ENCODE results near the gene IL31.
"Not testable (repeated sequence)": the region's sequence is repeated elsewhere in the genome, so short reads cannot be mapped to it uniquely, and the experiment has no call there.

Gene IL31

DNA sequence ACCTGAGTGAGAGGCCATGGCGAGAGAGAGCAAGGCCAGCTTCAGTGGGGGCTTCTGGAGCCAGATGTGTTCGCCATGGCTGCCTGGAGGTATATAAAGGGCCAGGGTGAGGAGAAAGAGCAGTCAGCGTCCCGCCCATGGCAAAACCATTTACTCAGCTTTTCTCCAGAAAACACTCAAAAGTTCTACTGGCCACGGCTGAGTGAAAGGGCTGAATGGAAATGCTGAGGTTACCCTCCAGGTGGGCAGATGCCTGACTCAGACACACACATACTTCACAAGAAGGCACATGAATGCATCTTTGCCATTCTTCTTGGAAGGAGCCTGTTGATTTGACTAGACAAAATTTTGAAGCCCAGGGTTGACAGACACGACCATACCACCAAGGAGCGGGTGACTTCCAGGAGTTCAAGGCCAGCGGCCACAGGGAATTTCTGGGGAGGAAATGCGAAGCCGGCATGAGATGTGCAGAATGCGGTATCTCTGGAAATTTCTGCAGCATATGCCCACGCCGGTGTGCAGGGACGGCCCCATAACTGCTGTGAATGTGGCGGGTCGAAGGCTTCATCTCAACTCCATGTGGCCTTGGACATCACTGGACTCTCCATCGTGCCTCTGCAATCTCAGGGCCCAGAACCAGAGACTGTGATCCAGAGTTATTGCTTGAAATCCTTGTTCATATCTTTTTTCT, at the start of gene IL31:
IL31 (minus strand) TSS at position 67 of the 691 bp plus-strand sequence; CDS start at position 18, 49 bp downstream.
- no peak for DNase-seq

DNA sequence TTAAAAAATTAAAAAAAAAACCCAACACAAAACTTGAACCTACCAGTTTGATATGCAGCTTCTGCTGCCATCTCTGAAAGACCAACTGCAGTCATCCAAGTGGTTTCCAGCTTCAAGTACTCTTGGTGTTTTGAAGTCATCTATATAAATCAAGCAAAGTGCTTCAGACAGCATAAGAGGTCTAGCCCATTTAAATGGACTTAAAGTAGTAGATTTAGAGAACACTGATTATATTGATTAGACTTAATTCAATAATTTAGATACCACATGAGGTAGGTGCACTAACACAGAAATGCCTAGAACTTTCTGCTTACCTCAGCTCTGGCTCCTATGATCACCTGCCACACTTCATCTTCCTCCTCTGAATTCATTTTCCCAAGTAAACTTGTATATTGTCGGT, 42.4 kb upstream of the IL31 start:
- DNase-seq: no peak

DNA sequence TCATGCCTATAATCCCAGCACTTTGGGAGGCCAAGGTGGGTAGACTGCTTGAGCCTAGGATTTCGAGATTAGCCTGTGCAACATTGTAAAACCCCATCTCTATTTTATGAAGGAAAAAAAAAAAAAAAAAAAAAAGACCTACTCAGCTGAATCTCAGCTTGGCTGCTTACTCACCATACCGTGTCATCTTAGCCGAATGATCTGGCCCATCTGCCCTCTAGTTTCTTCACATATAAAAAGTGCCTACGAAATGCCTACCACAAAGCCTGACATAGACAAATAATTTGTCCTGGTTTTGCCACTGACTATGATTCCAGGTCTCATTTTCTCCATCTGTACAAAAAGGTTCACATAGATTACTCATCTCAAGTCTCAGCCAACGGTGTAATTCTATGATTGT, 41.8 kb upstream of the IL31 start:
- no peak for DNase-seq

DNA sequence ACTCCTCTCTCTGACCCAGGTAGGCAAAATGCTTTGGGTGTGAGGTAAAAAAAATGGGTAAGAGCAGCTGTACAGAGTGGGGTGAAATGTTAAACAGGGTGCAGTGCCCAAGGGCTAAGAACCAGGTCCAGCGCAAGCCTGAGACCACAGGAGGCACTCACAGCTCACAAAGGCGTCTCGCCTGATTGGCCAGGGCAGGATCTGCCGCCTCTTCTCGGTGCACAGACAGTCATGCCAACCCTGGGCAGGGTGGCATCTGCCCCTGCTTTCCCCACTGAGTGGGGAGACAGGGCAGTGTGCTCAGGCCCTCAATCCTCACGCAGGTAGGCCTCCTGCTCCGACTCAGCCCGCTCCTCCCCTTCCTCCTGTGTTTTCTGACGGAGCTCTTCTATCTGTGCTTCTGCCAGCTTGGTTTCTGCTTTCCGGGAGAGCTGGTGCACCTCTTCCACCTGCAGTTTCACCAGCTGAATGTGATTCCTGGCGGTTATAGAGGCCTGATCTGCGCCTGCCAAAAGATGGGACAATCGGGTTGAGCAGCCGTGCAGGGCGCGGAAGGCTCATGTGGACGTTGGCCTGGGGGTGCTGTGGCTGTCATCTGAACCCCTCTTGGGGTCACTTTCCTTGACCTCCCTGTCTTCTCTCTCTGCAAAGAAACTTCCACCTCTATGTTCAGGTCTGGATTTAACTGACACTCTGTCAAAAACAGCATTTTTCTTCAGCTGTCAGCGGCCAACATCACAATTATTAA, 34.2 kb upstream of the IL31 start:
- DNase-seq: no peak

GRCh38 chr12:122207391-122207790, 33.4 kb upstream of the IL31 start:
- DNase-seq: no peak

- no peak for DNase-seq
These were observed 33.0 kb upstream of the IL31 start for GRCh38 chr12:122206976-122207375.

DNA sequence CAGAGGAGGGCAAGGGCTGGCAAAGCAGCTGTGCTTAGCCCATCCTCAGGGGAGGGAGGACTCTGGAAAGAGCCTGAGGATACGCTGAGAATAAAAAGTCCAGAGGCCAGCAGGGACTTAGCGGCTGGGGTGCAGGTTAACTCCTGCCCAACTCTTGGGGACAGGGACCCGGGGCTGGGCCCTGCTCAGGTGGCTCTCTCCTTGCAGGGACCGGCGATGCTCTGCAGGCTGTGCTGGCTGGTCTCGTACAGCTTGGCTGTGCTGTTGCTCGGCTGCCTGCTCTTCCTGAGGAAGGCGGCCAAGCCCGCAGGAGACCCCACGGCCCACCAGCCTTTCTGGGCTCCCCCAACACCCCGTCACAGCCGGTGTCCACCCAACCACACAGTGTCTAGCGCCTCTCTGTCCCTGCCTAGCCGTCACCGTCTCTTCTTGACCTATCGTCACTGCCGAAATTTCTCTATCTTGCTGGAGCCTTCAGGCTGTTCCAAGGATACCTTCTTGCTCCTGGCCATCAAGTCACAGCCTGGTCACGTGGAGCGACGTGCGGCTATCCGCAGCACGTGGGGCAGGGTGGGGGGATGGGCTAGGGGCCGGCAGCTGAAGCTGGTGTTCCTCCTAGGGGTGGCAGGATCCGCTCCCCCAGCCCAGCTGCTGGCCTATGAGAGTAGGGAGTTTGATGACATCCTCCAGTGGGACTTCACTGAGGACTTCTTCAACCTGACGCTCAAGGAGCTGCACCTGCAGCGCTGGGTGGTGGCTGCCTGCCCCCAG, 32.3 kb upstream of the IL31 start:
- no peak for DNase-seq

DNA sequence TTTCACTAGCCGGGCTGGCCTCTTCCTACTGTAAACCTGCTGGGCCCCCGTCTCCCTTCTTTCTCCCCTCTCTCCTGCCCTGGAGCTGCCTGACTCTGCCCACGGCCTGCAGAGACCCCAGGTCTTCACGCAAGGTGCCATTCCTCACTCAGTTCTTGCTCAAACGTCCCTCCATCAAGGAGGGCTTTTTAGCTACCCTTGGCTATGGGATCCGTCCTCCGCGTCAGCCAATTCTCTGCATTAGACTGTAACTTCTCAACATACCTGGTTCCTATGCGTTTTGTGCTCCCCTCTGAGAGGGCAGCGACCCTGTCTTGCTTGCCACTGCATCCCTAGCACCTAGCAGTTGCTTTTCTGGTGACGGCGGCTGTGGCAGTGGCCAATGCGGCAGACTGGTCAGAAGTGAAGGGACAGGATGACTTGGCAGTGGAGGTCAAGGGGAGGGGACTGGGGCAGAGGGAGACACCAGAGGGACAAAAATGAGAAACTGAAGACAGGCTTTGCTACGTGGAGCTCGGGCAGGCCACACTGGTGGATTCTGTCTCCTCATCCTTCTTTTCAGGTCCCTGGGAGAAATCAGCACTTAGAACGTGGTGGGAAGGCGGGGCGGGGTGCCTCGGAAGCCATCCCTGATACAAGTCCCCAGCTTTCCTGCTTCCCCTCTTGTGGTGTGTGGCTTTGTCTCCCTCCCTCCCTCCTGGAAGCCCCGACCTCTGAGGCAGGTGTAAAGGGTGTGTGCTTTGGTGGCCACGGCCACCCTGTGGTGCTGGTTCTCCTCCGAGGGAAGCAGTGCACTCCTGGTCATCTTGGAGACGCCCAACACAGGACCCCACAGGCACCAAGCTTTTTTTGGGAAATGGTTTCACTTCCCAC, 31.3 kb upstream of the IL31 start:
- DNase-seq: no peak

- DNase-seq: no peak
These were observed 30.4 kb upstream of the IL31 start for GRCh38 chr12:122204167-122205052.

DNA sequence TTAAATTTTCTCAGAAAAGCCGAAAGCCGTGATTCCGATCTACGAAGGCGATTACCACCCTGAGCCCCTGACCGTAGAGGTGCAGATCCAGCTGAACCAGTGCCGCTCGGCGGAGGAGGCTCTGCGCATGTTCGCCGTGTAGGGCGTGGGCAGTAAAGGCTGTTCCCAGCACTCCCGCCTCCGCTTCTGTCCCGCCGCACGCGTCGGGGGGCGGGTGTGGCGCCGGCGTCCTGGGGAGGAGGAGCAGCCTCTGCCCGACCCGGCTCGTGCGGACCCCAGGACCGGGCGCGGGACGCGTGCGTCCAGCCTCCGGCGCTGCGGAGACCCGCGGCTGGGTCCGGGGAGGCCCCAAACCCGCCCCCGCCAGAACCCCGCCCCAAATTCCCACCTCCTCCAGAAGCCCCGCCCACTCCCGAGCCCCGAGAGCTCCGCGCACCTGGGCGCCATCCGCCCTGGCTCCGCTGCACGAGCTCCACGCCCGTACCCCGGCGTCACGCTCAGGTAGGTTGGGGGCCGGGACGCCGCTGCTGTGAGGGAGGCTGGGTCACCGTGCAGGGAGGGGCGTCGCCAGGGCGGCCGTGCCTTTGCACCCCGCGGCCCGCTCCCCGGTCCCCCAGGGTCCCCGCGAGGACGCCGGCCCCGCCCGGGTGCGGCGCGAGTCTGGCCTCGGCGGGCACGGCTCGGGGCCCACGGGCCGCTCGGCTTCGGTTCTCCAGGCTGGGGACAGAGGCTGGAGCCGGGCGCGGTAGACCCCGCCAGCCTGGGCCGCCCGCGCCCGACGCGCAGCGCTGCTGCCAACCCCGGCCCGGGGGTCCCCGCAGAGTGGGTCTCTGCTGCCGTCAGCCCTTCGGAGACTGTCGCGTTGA, 29.5 kb upstream of the IL31 start, which contains the start of gene B3GNT4:
B3GNT4 (plus strand) TSS at position 409 of the 866 bp plus-strand sequence. CDS start 910 bp downstream, outside the sequence.
- DNase-seq: peak; percentile 78

- DNase-seq: not testable (repeated sequence)
These were observed 28.8 kb upstream of the IL31 start for GRCh38 chr12:122202811-122203210.

- DNase-seq: no peak
These were observed 28.0 kb upstream of the IL31 start for GRCh38 chr12:122202017-122202416.

DNA sequence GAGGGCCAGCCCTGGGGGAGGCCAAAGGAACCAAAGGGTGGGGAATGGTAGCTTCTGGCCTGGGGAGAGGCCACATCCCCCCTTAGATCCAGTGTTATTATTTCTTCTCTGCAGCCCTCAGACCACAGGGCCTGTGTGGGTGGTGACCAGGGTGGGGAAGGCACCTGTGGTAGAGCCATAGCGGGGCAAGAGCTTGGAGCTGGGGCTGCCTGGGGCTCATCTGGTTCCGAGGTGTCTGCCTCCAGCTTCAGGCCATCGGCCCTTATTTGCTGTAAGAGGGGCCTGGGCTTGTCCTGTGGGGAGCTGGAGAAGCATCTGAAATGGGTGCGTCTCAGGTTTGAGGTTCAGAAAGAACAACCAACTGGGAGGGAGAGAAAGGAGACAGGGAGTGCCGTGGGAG, 27.4 kb upstream of the IL31 start:
- no peak for DNase-seq

DNA sequence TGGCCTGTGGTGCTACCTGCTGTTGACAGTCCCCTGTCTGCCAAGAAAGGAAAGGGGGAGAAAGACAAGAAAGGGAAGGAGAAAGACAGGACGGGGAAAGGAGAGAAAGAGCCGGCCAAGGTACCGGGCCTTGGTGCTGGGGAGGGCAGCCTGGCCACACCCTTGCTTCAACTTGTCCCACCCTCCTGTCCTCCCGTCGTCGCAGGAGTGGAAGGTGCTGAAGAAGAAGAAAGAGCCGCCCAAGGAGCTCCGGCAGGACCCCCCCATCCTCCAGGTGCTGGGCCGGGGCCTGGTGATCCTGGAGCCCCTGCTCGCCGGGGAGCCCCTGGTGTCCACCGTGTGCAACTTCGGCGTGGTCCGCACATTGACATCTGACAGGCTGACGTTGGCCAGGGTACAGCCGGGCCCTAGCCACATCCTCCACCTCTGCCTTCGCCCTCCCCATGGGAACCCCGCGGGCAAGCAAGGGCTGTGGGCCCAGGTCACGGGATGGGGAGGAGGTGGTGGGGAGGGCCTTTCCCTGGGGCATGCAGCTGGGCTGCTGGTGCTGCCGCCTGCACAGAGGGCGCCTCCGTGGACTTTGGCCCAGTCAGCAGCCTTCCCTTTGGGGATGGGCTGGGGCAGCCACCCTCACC, 26.6 kb upstream of the IL31 start:
- DNase-seq: no peak

- DNase-seq: no peak
These were observed 25.7 kb upstream of the IL31 start for GRCh38 chr12:122199484-122200355.

- DNase-seq: no peak
These were observed 23.6 kb upstream of the IL31 start for GRCh38 chr12:122197612-122197966.

GRCh38 chr12:122195405-122195804, 21.4 kb upstream of the IL31 start:
- DNase-seq: no peak

- no peak for DNase-seq
These were observed 20.8 kb upstream of the IL31 start for GRCh38 chr12:122194804-122195203.

GRCh38 chr12:122192441-122192840, 18.4 kb upstream of the IL31 start:
- no peak for DNase-seq

Data from CD4-positive, alpha-beta T cell treated with Interleukin-21 for 1 hour (primary cell).